H4 (cell line): ENCODE measurements around the gene RHO. TPM values are rescaled to one million over a fixed set of nuclear protein-coding genes. Genes with fewer than 3 reads are reported as not detected.

Source experiments
- DNase-seq: peaks from one replicate; pipeline ENCODE4 v3.0.0-alpha.2; 2015; ENCODE audit warnings: low spot score
- total RNA-seq: library from RNA; depleted of rRNA; stranded (reverse); fragments of >200 nt; shearing (Covaris generic); gene quantifications from 2 replicates; pipeline ENCODE4 v1.2.3, GENCODE V29; 2014

Gene RHO
- total RNA-seq, 1 experiment from 2014 or later: not detected

- no peak for DNase-seq
These were observed 8.3 kb upstream of the RHO start for GRCh38 chr3:129519896-129520715.

GRCh38 chr3:129520960-129521359 lies 7.5 kb upstream of the RHO start:
- DNase-seq: no peak

GRCh38 chr3:129521611-129522010 lies 6.8 kb upstream of the RHO start:
- DNase-seq: no peak

- DNase-seq: no peak
These were observed 5.5 kb upstream of the RHO start for GRCh38 chr3:129522953-129523352.

- DNase-seq: no peak
These were observed 4.4 kb upstream of the RHO start for GRCh38 chr3:129524081-129524480.

- no peak for DNase-seq
These were observed 3.0 kb upstream of the RHO start for GRCh38 chr3:129525341-129525968.

- no peak for DNase-seq
These were observed 2.1 kb upstream of the RHO start for GRCh38 chr3:129526121-129526900.

- no peak for DNase-seq
These were observed 1.2 kb upstream of the RHO start for GRCh38 chr3:129527262-129527661.

- no peak for DNase-seq
These were observed 1.2 kb downstream of the RHO start for GRCh38 chr3:129529436-129530210.

GRCh38 chr3:129530251-129530791 lies 1.9 kb downstream of the RHO start:
- DNase-seq: no peak

GRCh38 chr3:129530821-129531220 lies 2.4 kb downstream of the RHO start:
- no peak for DNase-seq

GRCh38 chr3:129531699-129532098 lies 3.3 kb downstream of the RHO start:
- no peak for DNase-seq

- no peak for DNase-seq
These were observed 3.8 kb downstream of the RHO start for GRCh38 chr3:129532261-129532660.

GRCh38 chr3:129533406-129533805 lies 5.0 kb downstream of the RHO start:
- no peak for DNase-seq

- no peak for DNase-seq
These were observed 6.1 kb downstream of the RHO start for GRCh38 chr3:129534428-129535027.

GRCh38 chr3:129535075-129535474 lies 6.6 kb downstream of the RHO start:
- DNase-seq: no peak

- no peak for DNase-seq
These were observed 7.9 kb downstream of the RHO start for GRCh38 chr3:129536374-129536667.

GRCh38 chr3:129536804-129537203 lies 8.4 kb downstream of the RHO start:
- DNase-seq: no peak

GRCh38 chr3:129539206-129539605 lies 10.8 kb downstream of the RHO start:
- no peak for DNase-seq

- no peak for DNase-seq
These were observed 12.5 kb downstream of the RHO start for GRCh38 chr3:129540776-129541516.

- no peak for DNase-seq
These were observed 14.3 kb downstream of the RHO start for GRCh38 chr3:129542747-129543146.
